AG09319 (cell line): ENCODE results near the gene C6orf141.

Experiments
- DNase-seq: peaks from one replicate; pipeline ENCODE4 v3.0.0-alpha.2; 2010; ENCODE audit warnings: low read depth; ENCODE audit errors: extremely low read depth
- TF ChIP-seq, protein P1 (sequence below): IDR thresholded peaks from 2 replicates; pipeline ENCODE4 v1.5.1; 2011; ENCODE audit warnings: low read depth, mild to moderate bottlenecking, inconsistent platforms, low read length, moderate library complexity

C6orf141 gene

DNA sequence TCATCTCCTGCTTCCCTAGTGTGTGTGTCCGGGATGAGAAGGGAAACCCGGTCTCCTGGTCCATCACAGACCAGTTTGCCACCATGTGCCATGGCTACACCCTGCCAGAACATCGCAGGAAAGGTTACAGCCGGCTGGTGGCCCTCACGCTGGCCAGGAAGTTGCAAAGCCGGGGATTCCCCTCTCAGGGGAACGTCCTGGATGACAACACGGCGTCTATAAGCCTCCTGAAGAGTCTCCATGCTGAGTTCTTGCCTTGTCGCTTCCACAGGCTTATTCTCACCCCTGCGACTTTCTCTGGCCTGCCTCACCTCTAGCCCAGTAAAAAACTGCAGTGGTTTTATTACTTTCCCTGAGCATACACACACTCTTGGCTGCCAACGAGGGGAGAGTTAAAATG is 23.9 kb upstream of the C6orf141 start:
- TF ChIP-seq, protein P1, sequence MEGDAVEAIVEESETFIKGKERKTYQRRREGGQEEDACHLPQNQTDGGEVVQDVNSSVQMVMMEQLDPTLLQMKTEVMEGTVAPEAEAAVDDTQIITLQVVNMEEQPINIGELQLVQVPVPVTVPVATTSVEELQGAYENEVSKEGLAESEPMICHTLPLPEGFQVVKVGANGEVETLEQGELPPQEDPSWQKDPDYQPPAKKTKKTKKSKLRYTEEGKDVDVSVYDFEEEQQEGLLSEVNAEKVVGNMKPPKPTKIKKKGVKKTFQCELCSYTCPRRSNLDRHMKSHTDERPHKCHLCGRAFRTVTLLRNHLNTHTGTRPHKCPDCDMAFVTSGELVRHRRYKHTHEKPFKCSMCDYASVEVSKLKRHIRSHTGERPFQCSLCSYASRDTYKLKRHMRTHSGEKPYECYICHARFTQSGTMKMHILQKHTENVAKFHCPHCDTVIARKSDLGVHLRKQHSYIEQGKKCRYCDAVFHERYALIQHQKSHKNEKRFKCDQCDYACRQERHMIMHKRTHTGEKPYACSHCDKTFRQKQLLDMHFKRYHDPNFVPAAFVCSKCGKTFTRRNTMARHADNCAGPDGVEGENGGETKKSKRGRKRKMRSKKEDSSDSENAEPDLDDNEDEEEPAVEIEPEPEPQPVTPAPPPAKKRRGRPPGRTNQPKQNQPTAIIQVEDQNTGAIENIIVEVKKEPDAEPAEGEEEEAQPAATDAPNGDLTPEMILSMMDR = no peak
- no peak for DNase-seq

GRCh38 chr6:49527320-49527719 is 23.1 kb upstream of the C6orf141 start:
- TF ChIP-seq, protein P1 = no peak
- DNase-seq = no peak

DNA sequence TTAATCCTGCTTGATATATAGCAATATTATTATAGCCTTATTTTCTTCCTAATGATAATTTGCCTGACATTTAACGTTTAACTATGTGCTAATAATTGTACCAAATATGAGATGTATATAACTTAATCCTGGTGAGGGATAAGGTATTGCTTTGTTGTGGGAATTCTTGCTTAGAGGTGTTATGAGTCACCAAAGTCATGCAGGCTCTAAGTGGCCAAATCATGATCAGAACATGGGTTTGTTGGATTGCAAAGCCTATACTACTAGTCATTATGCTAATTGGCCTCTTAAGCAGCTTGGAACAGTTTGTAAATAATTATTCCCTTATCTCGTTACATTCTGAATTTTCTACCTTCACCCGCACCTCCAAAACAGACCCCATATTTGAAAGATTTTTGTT is 21.9 kb upstream of the C6orf141 start:
- TF ChIP-seq, protein P1 = no peak
- DNase-seq = no peak

DNA sequence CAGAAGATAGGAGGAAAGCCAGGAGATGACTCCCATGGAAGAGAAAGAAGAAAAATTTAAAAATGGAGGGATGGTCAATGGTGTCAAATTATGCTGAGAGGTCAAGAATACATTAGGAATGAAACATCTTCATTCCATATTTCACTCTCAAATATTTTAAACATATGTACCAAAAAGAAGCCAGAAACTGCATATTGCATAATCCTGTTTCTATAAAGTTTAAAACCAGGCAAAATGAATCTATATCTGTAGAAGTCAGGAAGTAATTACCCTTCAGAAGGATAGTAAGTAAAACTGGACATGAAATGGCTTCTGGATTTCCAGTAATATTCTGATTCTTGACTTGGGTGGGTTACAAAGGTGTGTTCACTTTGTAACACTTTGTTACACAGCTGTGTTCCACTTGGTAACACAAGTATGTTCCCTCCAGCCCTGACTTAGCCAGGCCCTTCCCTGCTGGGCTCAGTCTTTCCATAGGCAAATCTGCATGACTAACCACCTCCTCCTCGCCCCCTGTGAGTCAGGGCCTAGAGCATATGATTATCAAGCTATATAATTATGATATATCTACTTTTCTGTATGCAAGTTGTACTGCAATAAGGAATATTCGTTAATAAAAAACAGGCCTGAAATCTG is 20.2 kb upstream of the C6orf141 start:
- no peak for DNase-seq
- TF ChIP-seq, protein P1 = no peak

GRCh38 chr6:49531774-49532569 is 18.5 kb upstream of the C6orf141 start:
- TF ChIP-seq, protein P1 = peak; percentile 84
- peak; percentile 16 for DNase-seq

- TF ChIP-seq, protein P1 = no peak
Observed at GRCh38 chr6:49535795-49536194, 14.7 kb upstream of the C6orf141 start.

GRCh38 chr6:49539102-49539501 is 11.4 kb upstream of the C6orf141 start:
- DNase-seq = no peak
- TF ChIP-seq, protein P1 = no peak

More at GRCh38 chr6:49535795-49536194, 14.7 kb upstream of the C6orf141 start:
- no peak for DNase-seq
